Coronary artery (tissue), 2 donors: ENCODE measurements around the gene HEG1.

Experiments used
- DNase-seq: peaks from one replicate; pipeline ENCODE4 v3.0.0-alpha.2; 2017; ENCODE audit warnings: low spot score
- H3K27ac ChIP-seq, 2 donors: fragments of 200-600 bp; sonication (generic); one replicate each; pipeline ENCODE4 v1.5.1; 2016 to 2019
- H3K4me3 ChIP-seq: fragments of 200-600 bp; sonication (generic); 2 replicates; pipeline ENCODE4 v1.5.1; 2016; ENCODE audit warnings: mild to moderate bottlenecking, moderate library complexity
- CTCF ChIP-seq: fragments of 200-600 bp; sonication (generic); IDR thresholded peaks from one replicate; pipeline ENCODE4 v1.5.1; 2019; ENCODE audit warnings: antibody characterized with exemption

The HEG1 gene

GRCh38 chr3:125055913-125056745 is at the start of gene HEG1:
Gene HEG1, minus strand, starts transcription at chr3:125055997. Its CDS starts 107 bp downstream, at chr3:125055890.
- Histone ChIP-seq H3K27ac (peak within 1 kb of the TSS; percentile 90 to 99), H3K4me3 (peak within 1 kb of the TSS; percentile 94)
- no peak for TF ChIP-seq CTCF
- DNase-seq: peak; percentile 94

- DNase-seq: no peak
- TF ChIP-seq CTCF: no peak
- Histone ChIP-seq H3K4me3 (no peak overlapping the region), H3K27ac (no peak overlapping the region)
Measured at GRCh38 chr3:125105116-125105515, 49.3 kb upstream of the HEG1 start.

GRCh38 chr3:125104639-125105038 is 48.8 kb upstream of the HEG1 start:
- DNase-seq: no peak
- Histone ChIP-seq H3K4me3 (no peak overlapping the region), H3K27ac (no peak overlapping the region)
- TF ChIP-seq CTCF: no peak

- Histone ChIP-seq H3K4me3 (no peak overlapping the region), H3K27ac (no peak overlapping the region)
- no peak for DNase-seq
- no peak for TF ChIP-seq CTCF
Measured at GRCh38 chr3:125103406-125103805, 47.6 kb upstream of the HEG1 start.

GRCh38 chr3:125102470-125102869 is 46.7 kb upstream of the HEG1 start:
- Histone ChIP-seq H3K27ac (no peak overlapping the region), H3K4me3 (no peak overlapping the region)
- DNase-seq: no peak
- no peak for TF ChIP-seq CTCF

GRCh38 chr3:125098611-125099291 is 43.0 kb upstream of the HEG1 start:
- no peak for TF ChIP-seq CTCF
- DNase-seq: no peak
- Histone ChIP-seq H3K27ac (no peak overlapping the region), H3K4me3 (no peak overlapping the region)
